Testis (tissue), 3 donors: ENCODE data around the gene FBXL7. TPM values are rescaled to one million over a fixed set of nuclear protein-coding genes. Genes with fewer than 3 reads are reported as not detected.

Source experiments
- DNase-seq: peaks from one replicate; pipeline ENCODE4 v3.0.0-alpha.2; 2019
- H3K27ac ChIP-seq, 2 donors: fragments of 200-600 bp; sonication (generic); one replicate each; pipeline ENCODE4 v1.5.1; 2019
- H3K27me3 ChIP-seq: fragments of 200-600 bp; sonication (generic); one replicate; pipeline ENCODE4 v1.5.1; 2019
- H3K36me3 ChIP-seq: fragments of 200-600 bp; sonication (generic); one replicate; pipeline ENCODE4 v1.5.1; 2017; ENCODE audit warnings: low read depth; ENCODE audit errors: missing control alignments
- H3K4me1 ChIP-seq: fragments of 200-600 bp; sonication (generic); one replicate; pipeline ENCODE4 v1.5.1; 2019
- H3K4me3 ChIP-seq, 2 donors: fragments of 200-600 bp; sonication (generic); one replicate each; pipeline ENCODE4 v1.5.1; 2017 to 2019
- H3K9me3 ChIP-seq: fragments of 200-600 bp; sonication (generic); one replicate; pipeline ENCODE4 v1.5.1; 2017
- CTCF ChIP-seq, 3 experiments: fragments of 450-650 bp in 2 of 3; fragments of 200-600 bp in 1 of 3; sonication (generic) in 1 of 3; IDR thresholded peaks; one replicate each; pipeline ENCODE4 v1.5.1; 2016 to 2019; ENCODE audit warnings: antibody characterized with exemption in 3 of 3, mild to moderate bottlenecking in 2 of 3, moderate library complexity in 1 of 3
- POLR2A ChIP-seq: fragments of 450-650 bp; IDR thresholded peaks from one replicate; pipeline ENCODE4 v1.6.1; 2017; ENCODE audit warnings: antibody characterized with exemption, mild to moderate bottlenecking, moderate library complexity
- WGBS, 2 donors: methylation state at CpG; one replicate each; pipeline ENCODE4 v1.1.5; 2018; 5-methylcytosine and 5-hydroxymethylcytosine counted together
- intact Hi-C: fragments of 100-400 bp; cut with DNase I; formaldehyde crosslinking; loops from one replicate; pipeline ENCODE4 v1.15.1; 2023; ENCODE audit warnings: low total_unique reads
- polyA plus RNA-seq: library from polyadenylated mRNA; stranded (reverse); fragments of 350-450 nt; fragmentation: Illumina TruSeq; extraction: RNeasy Lipid Tissue Mini Kit (QIAGEN cat#74804); gene quantifications from one replicate; pipeline ENCODE4 v1.2.3, GENCODE V29; 2014; ENCODE audit warnings: low read depth, low replicate concordance; ENCODE audit not compliant: insufficient read depth
- total RNA-seq, 2 donors: library from RNA; depleted of rRNA; stranded (reverse); fragments of >200 nt; gene quantifications; one replicate each; pipeline ENCODE4 v1.2.3, GENCODE V29; 2016

The FBXL7 gene
- total and polyA plus RNA-seq, 3 donors from 2014 or later: 9.8 to 17.3 (median 15.2) TPM

- intact Hi-C loops: no loop called here
- H3K36me3 ChIP-seq: no peaks in the 10 kb centered on the region
- H3K27ac ChIP-seq: no peak overlapping the region
- TF ChIP-seq CTCF (IDR thresholded peaks at IDR 0.05) (no peak), POLR2A (no peak)
- no peak overlapping the region for H3K4me3 ChIP-seq
- no peaks in the 10 kb centered on the region for H3K9me3 ChIP-seq
- H3K4me1 ChIP-seq: peaks cover 8% of the 10 kb centered on the region
- H3K27me3 ChIP-seq: no peaks in the 10 kb centered on the region
- 50 to 56% methylated on average over 3 of the region's 3 CpGs for WGBS, 2 donors
- no peak for DNase-seq
These were observed 291.3 kb downstream of the FBXL7 start for GRCh38 chr5:15791274-15791673.

GRCh38 chr5:15791859-15792258, 291.9 kb downstream of the FBXL7 start:
- WGBS, 2 donors: 73 to 87% methylated on average over 3 of the region's 3 CpGs
- H3K4me1 ChIP-seq: peaks cover 8% of the 10 kb centered on the region
- TF ChIP-seq POLR2A (no peak), CTCF (IDR thresholded peaks at IDR 0.05) (no peak)
- DNase-seq: no peak
- intact Hi-C loops: no loop called here
- H3K4me3 ChIP-seq: no peak overlapping the region
- no peaks in the 10 kb centered on the region for H3K9me3 ChIP-seq
- no peaks in the 10 kb centered on the region for H3K27me3 ChIP-seq
- H3K36me3 ChIP-seq: no peaks in the 10 kb centered on the region
- no peak overlapping the region for H3K27ac ChIP-seq

- peak in 1 of 3 experiments; percentile 18 for TF ChIP-seq CTCF (IDR thresholded peaks at IDR 0.05)
- no peak for TF ChIP-seq POLR2A
- Histone ChIP-seq H3K27ac (no peak overlapping the region), H3K4me3 (no peak overlapping the region), H3K36me3 (no peaks in the 10 kb centered on the region), H3K27me3 (no peaks in the 10 kb centered on the region), H3K4me1 (peaks cover 8% of the 10 kb centered on the region), H3K9me3 (no peaks in the 10 kb centered on the region)
- intact Hi-C loops: no loop called here
- no peak for DNase-seq
- WGBS, 2 donors: 35 to 39% methylated on average over 6 of the region's 6 CpGs
These were observed 294.3 kb downstream of the FBXL7 start for GRCh38 chr5:15794052-15794985.

- no peak overlapping the region for H3K4me3 ChIP-seq
- no peaks in the 10 kb centered on the region for H3K36me3 ChIP-seq
- H3K27ac ChIP-seq: no peak overlapping the region
- H3K4me1 ChIP-seq: peaks cover 8% of the 10 kb centered on the region
- TF ChIP-seq POLR2A (no peak), CTCF (IDR thresholded peaks at IDR 0.05) (no peak)
- H3K27me3 ChIP-seq: no peaks in the 10 kb centered on the region
- DNase-seq: no peak
- intact Hi-C loops: no loop called here
- H3K9me3 ChIP-seq: no peaks in the 10 kb centered on the region
- WGBS, 2 donors: 78% methylated on average over 2 of the region's 2 CpGs
These were observed 296.1 kb downstream of the FBXL7 start for GRCh38 chr5:15796096-15796495.

- peaks cover 8% of the 10 kb centered on the region for H3K4me1 ChIP-seq
- no peaks in the 10 kb centered on the region for H3K36me3 ChIP-seq
- intact Hi-C loops: no loop called here
- no peak overlapping the region for H3K4me3 ChIP-seq
- 89 to 91% methylated on average over 6 of the region's 6 CpGs for WGBS, 2 donors
- H3K9me3 ChIP-seq: no peaks in the 10 kb centered on the region
- TF ChIP-seq CTCF (IDR thresholded peaks at IDR 0.05): no peak
- TF ChIP-seq POLR2A: no peak
- H3K27me3 ChIP-seq: no peaks in the 10 kb centered on the region
- DNase-seq: no peak
- no peak overlapping the region for H3K27ac ChIP-seq
These were observed 296.6 kb downstream of the FBXL7 start for GRCh38 chr5:15796557-15796956.
